HepG2 (cell line): ENCODE measurements around the gene FBLN5. TPM values are rescaled to one million over a fixed set of nuclear protein-coding genes. Genes with fewer than 3 reads are reported as not detected.

Experiments
- BCL6 ChIP-seq: IDR thresholded peaks from 2 replicates; pipeline ENCODE4 v1.6.1; 2016; ENCODE audit warnings: missing genetic modification reagents, missing compliant biosample characterization
- HDAC2 ChIP-seq: sonication (generic); formaldehyde crosslinking; IDR thresholded peaks from 2 replicates; pipeline ENCODE4 v1.4.0; 2020; ENCODE audit warnings: missing genetic modification reagents
- HDAC6 ChIP-seq: fragments of 200-600 bp; sonication (generic); IDR thresholded peaks from 2 replicates; pipeline ENCODE4 v1.7.0; 2017; ENCODE audit warnings: mild to moderate bottlenecking, antibody characterized with exemption, low read length, low read depth
- KLF9 ChIP-seq: IDR thresholded peaks from 2 replicates; pipeline ENCODE4 v1.6.1; 2016; ENCODE audit warnings: low read depth
- MAX ChIP-seq: IDR thresholded peaks from 2 replicates; pipeline ENCODE4 v1.6.1; 2012; ENCODE audit warnings: inconsistent platforms
- MTF1 ChIP-seq: sonication (generic); formaldehyde crosslinking; IDR thresholded peaks from 2 replicates; pipeline ENCODE4 v1.5.0; 2020; ENCODE audit warnings: missing genetic modification reagents
- MZF1 ChIP-seq: sonication (generic); formaldehyde crosslinking; IDR thresholded peaks from 2 replicates; pipeline ENCODE4 v1.8.1; 2023; ENCODE audit warnings: mild to moderate bottlenecking, missing genetic modification reagents, borderline replicate concordance
- NFKBIZ ChIP-seq: IDR thresholded peaks from 2 replicates; pipeline ENCODE4 v1.6.1; 2018; ENCODE audit warnings: missing genetic modification reagents, missing compliant biosample characterization
- PCBP2 ChIP-seq: fragments of 200-400 bp; formaldehyde crosslinking; optimal IDR thresholded peaks from 2 replicates; pipeline ENCODE3; 2018; ENCODE audit warnings: low read length, low read depth; ENCODE audit not compliant: poor library complexity, severe bottlenecking
- PHF20 ChIP-seq: sonication (generic); formaldehyde crosslinking; IDR thresholded peaks from 2 replicates; pipeline ENCODE4 v1.5.0; 2020; ENCODE audit warnings: mild to moderate bottlenecking, missing genetic modification reagents
- RBM22 ChIP-seq: fragments of 200-400 bp; formaldehyde crosslinking; optimal IDR thresholded peaks from 2 replicates; pipeline ENCODE3; 2017; ENCODE audit warnings: mild to moderate bottlenecking, low read length, moderate library complexity
- SALL1 ChIP-seq: sonication (generic); formaldehyde crosslinking; IDR thresholded peaks from 2 replicates; pipeline ENCODE4 v1.8.0; 2022; ENCODE audit warnings: mild to moderate bottlenecking, missing genetic modification reagents
- SP140L ChIP-seq: sonication (generic); formaldehyde crosslinking; IDR thresholded peaks from 2 replicates; pipeline ENCODE4 v1.4.0; 2020; ENCODE audit warnings: missing genetic modification reagents, borderline replicate concordance
- SUZ12 ChIP-seq: fragments of 150-350 bp; IDR thresholded peaks from 2 replicates; pipeline ENCODE4 v1.6.1; 2014; ENCODE audit warnings: low read depth, low read length
- TARDBP ChIP-seq: sonication (generic); formaldehyde crosslinking; IDR thresholded peaks from 2 replicates; pipeline ENCODE4 v1.8.0; 2022; ENCODE audit warnings: mild to moderate bottlenecking, missing genetic modification reagents
- ZBTB14 ChIP-seq: sonication (generic); formaldehyde crosslinking; IDR thresholded peaks from 2 replicates; pipeline ENCODE4 v1.4.0; 2020; ENCODE audit warnings: missing genetic modification reagents
- ZMYM2 ChIP-seq: sonication (generic); formaldehyde crosslinking; IDR thresholded peaks from 2 replicates; pipeline ENCODE4 v1.8.0; 2022; ENCODE audit warnings: mild to moderate bottlenecking, missing genetic modification reagents
- ZNF350 ChIP-seq: sonication (generic); formaldehyde crosslinking; IDR thresholded peaks from 2 replicates; pipeline ENCODE4 v1.4.0; 2020; ENCODE audit warnings: mild to moderate bottlenecking, low read depth, missing genetic modification reagents, borderline replicate concordance
- ZNF616 ChIP-seq: sonication (generic); formaldehyde crosslinking; IDR thresholded peaks from 2 replicates; pipeline ENCODE4 v1.5.0; 2020; ENCODE audit warnings: low read depth, mild to moderate bottlenecking, missing genetic modification reagents
- ZNF737 ChIP-seq: sonication (generic); formaldehyde crosslinking; IDR thresholded peaks from 2 replicates; pipeline ENCODE4 v1.5.0; 2020; ENCODE audit warnings: missing genetic modification reagents, mild to moderate bottlenecking, borderline replicate concordance
- ZSCAN25 ChIP-seq: sonication (generic); formaldehyde crosslinking; IDR thresholded peaks from 2 replicates; pipeline ENCODE4 v1.8.0; 2022; ENCODE audit warnings: mild to moderate bottlenecking, missing genetic modification reagents
- polyA plus RNA-seq, 8 experiments: library from polyadenylated mRNA; depleted of rRNA in 3 of 8; stranded (reverse) in 7 of 8; unstranded in 1 of 8; fragments of >200 nt; fragmentation: Illumina TruSeq in 4 of 8; extraction: Trizol in 4 of 8; gene quantifications; 2 replicates each; pipeline versions ENCODE4 v1.2.1 to v1.2.3, GENCODE V29; 2011 to 2016; ENCODE audit warnings: low read depth in 4 of 8, missing spikeins in 1 of 8, mixed read lengths in 1 of 8; ENCODE audit not compliant: insufficient read depth in 1 of 8
- total RNA-seq, 5 experiments: library from RNA; depleted of rRNA; stranded (reverse); fragments of >200 nt; fragmentation: Illumina TruSeq; extraction: Trizol; gene quantifications; 2 replicates each; pipeline ENCODE4 v1.2.3, GENCODE V29; 2016; ENCODE audit warnings: low read depth in 1 of 5
- TF ChIP-seq, protein P1 (sequence below): sonication (generic); formaldehyde crosslinking; IDR thresholded peaks from 2 replicates; pipeline ENCODE4 v1.4.0; 2020; ENCODE audit warnings: mild to moderate bottlenecking, missing genetic modification reagents
- TF ChIP-seq, protein P2 (sequence below): sonication (generic); formaldehyde crosslinking; IDR thresholded peaks from 2 replicates; pipeline ENCODE4 v1.4.0; 2020; ENCODE audit warnings: missing genetic modification reagents
- TF ChIP-seq, protein P3 (sequence below): sonication (generic); formaldehyde crosslinking; IDR thresholded peaks from 2 replicates; pipeline ENCODE4 v1.4.0; 2020; ENCODE audit warnings: missing genetic modification reagents

FBLN5 gene
- total and polyA plus RNA-seq, 2 of the 13 experiments (the other 11 are each of a cell fraction or from before 2014, with no cell fraction given) = 0.38 to 0.77 TPM

DNA sequence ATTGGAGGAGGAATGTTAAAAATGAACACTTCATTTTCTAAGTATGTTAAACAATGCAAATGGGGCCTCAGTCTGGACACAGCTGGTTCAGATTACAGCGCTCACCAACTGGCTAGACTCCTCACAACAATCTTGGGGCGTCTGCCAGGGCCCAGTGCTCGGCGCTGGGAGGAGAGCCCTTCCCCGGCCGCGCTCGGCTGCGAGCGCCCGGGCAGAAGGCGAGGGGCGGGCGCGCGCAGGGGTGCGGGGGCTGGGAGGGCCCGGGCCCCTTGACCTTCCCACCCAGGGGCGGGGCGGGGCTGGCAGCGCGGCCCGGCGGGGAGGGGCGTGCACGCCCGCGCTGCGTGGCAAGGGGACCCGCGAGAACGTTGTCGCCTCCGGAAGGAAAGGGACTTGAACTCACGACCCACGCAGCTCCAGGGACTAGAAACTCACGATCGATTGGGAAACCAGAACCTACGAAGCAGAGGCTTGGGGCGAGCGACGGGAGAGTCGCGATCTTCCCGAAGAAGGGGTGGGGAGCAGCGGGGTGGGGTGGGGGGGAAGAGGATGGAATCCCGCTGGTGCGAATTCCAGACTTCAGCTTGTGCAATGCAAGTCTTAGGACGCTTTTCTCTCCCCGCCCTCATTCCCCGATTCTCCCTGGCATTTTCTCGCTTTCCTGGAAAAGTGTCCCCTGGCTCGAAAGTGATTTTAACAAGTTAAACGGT is at the start of gene FBLN5 (continued):
- TF ChIP-seq, protein P1, sequence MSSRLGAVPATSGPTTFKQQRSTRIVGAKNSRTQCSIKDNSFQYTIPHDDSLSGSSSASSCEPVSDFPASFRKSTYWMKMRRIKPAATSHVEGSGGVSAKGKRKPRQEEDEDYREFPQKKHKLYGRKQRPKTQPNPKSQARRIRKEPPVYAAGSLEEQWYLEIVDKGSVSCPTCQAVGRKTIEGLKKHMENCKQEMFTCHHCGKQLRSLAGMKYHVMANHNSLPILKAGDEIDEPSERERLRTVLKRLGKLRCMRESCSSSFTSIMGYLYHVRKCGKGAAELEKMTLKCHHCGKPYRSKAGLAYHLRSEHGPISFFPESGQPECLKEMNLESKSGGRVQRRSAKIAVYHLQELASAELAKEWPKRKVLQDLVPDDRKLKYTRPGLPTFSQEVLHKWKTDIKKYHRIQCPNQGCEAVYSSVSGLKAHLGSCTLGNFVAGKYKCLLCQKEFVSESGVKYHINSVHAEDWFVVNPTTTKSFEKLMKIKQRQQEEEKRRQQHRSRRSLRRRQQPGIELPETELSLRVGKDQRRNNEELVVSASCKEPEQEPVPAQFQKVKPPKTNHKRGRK (CRISPR knock-in tag) = no peak
- TF ChIP-seq RBM22 = no peak
- TF ChIP-seq ZBTB14 (CRISPR knock-in tag) = peak; percentile 32; the same call in 1 of the 2 replicates
- TF ChIP-seq ZNF737 (CRISPR knock-in tag) = no peak
- no peak for TF ChIP-seq ZMYM2
- no peak for TF ChIP-seq PHF20 (CRISPR knock-in tag)
- TF ChIP-seq, protein P2, sequence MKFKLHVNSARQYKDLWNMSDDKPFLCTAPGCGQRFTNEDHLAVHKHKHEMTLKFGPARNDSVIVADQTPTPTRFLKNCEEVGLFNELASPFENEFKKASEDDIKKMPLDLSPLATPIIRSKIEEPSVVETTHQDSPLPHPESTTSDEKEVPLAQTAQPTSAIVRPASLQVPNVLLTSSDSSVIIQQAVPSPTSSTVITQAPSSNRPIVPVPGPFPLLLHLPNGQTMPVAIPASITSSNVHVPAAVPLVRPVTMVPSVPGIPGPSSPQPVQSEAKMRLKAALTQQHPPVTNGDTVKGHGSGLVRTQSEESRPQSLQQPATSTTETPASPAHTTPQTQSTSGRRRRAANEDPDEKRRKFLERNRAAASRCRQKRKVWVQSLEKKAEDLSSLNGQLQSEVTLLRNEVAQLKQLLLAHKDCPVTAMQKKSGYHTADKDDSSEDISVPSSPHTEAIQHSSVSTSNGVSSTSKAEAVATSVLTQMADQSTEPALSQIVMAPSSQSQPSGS = no peak
- no peak for TF ChIP-seq SUZ12
- TF ChIP-seq PCBP2 = no peak
- TF ChIP-seq HDAC6 = no peak
- no peak for TF ChIP-seq KLF9
- TF ChIP-seq MTF1 = no peak
- no peak for TF ChIP-seq TARDBP (CRISPR knock-in tag)
- no peak for TF ChIP-seq ZNF350 (CRISPR knock-in tag)
- peak; percentile 43; the same call in 1 of the 2 replicates for TF ChIP-seq SALL1 (CRISPR knock-in tag)
- TF ChIP-seq, protein P3, sequence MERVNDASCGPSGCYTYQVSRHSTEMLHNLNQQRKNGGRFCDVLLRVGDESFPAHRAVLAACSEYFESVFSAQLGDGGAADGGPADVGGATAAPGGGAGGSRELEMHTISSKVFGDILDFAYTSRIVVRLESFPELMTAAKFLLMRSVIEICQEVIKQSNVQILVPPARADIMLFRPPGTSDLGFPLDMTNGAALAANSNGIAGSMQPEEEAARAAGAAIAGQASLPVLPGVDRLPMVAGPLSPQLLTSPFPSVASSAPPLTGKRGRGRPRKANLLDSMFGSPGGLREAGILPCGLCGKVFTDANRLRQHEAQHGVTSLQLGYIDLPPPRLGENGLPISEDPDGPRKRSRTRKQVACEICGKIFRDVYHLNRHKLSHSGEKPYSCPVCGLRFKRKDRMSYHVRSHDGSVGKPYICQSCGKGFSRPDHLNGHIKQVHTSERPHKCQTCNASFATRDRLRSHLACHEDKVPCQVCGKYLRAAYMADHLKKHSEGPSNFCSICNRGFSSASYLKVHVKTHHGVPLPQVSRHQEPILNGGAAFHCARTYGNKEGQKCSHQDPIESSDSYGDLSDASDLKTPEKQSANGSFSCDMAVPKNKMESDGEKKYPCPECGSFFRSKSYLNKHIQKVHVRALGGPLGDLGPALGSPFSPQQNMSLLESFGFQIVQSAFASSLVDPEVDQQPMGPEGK = peak; percentile 36; the same call in 1 of the 2 replicates
- TF ChIP-seq SP140L (CRISPR knock-in tag) = no peak
- TF ChIP-seq NFKBIZ (CRISPR knock-in tag) = no peak
- TF ChIP-seq ZNF616 = no peak
- TF ChIP-seq MAX = 0 out of 2 replicates have a peak, but pooled peaks have one; percentile 14
- 0 out of 2 replicates have a peak, but pooled peaks have one; percentile 2 for TF ChIP-seq BCL6 (CRISPR knock-in tag)
- peak; percentile 91; the same call in 1 of the 2 replicates for TF ChIP-seq ZSCAN25 (CRISPR knock-in tag)
- no peak for TF ChIP-seq MZF1 (CRISPR knock-in tag)
- no peak for TF ChIP-seq HDAC2 (CRISPR knock-in tag)
